ENCODE data around the gene NAA25. TPM values are rescaled to one million over a fixed set of nuclear protein-coding genes. Genes with fewer than 3 reads are reported as not detected.

Gene NAA25
- total and polyA plus RNA-seq, 2 of the 4 experiments (the other 2 are of a cell fraction) = 10.3 to 25.5 TPM

GRCh38 chr12:112146123-112146522 is 37.5 kb upstream of the NAA25 start:
- H4K20me1 ChIP-seq (ENCODE audit: insufficient read depth, low read length) = peaks cover 3% of the 10 kb centered on the region; the same call in 1 of the 2 replicates
- TF ChIP-seq BHLHE40 (IDR thresholded peaks at IDR 0.05; ENCODE audit: low read depth, low read length) (no peak), MAFK (IDR thresholded peaks at IDR 0.05; ENCODE audit: low read depth, low read length) (no peak), MAZ (IDR thresholded peaks at IDR 0.05; ENCODE audit: borderline replicate concordance, low read depth, low read length) (no peak), CEBPB (IDR thresholded peaks at IDR 0.05; ENCODE audit: low read depth, low read length) (no peak), MXI1 (IDR thresholded peaks at IDR 0.05; ENCODE audit: borderline replicate concordance, low read depth, low read length) (no peak), RFX5 (IDR thresholded peaks at IDR 0.05; ENCODE audit: low read depth, low read length) (no peak)
- TF ChIP-seq, protein P1, sequence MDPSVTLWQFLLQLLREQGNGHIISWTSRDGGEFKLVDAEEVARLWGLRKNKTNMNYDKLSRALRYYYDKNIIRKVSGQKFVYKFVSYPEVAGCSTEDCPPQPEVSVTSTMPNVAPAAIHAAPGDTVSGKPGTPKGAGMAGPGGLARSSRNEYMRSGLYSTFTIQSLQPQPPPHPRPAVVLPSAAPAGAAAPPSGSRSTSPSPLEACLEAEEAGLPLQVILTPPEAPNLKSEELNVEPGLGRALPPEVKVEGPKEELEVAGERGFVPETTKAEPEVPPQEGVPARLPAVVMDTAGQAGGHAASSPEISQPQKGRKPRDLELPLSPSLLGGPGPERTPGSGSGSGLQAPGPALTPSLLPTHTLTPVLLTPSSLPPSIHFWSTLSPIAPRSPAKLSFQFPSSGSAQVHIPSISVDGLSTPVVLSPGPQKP (IDR thresholded peaks at IDR 0.05; ENCODE audit: borderline replicate concordance, low read depth, low read length) = no peak
- dilution Hi-C loops (cut with HindIII; ENCODE audit: low sequenced_read_pairs, unreplicated experiment) = no loop called here
- H3K79me1 ChIP-seq (ENCODE audit: low read depth in 1 of 2, low read length in 2 of 2) = peaks cover 19 to 24% of the 10 kb centered on the region in 2 experiments
- BruUV-seq (replicated peaks) = no TSS peak
- H2BK120ac ChIP-seq (ENCODE audit: low read depth, low read length) = no peak overlapping the region
- WGBS, 2 experiments (ENCODE audit: extremely low coverage in 2 of 2, insufficient read length in 1 of 2) = 80% methylated on average over 1 of the region's 1 CpG; no CpG with 5 or more reads in 1 of the 2 experiments
- H4K91ac ChIP-seq (ENCODE audit: insufficient read depth, low read depth, low read length) = no peak overlapping the region
- intact Hi-C loops (cut with micrococcal nuclease) = no loop called here
- H2AK9ac ChIP-seq (replicated peaks; ENCODE audit: low read depth, low read length, poor library complexity) = no peak overlapping the region
- no peak overlapping the region for H3K4me2 ChIP-seq (ENCODE audit: low read depth, low read length)
- H4K5ac ChIP-seq (ENCODE audit: low read depth, low read length) = no peak overlapping the region
- H3K9me3 ChIP-seq (ENCODE audit: control insufficient read depth, insufficient read depth, low read length) = no peaks in the 10 kb centered on the region
- H3K56ac ChIP-seq (ENCODE audit: extremely low read depth, insufficient read depth, low read length) = no peak overlapping the region
- no peak overlapping the region for H3K9ac ChIP-seq (ENCODE audit: low read depth, low read length)
- in situ Hi-C loops (cut with MboI; ENCODE audit: low sequenced_read_pairs) = no loop called here
- H3K36me3 ChIP-seq (ENCODE audit: control insufficient read depth, insufficient read depth, low read length) = peaks cover 63% of the 10 kb centered on the region
- H3K27me3 ChIP-seq (ENCODE audit: control insufficient read depth, insufficient read depth, low read length) = no peaks in the 10 kb centered on the region
- H3K14ac ChIP-seq (replicated peaks; ENCODE audit: low read depth, low read length) = no peak overlapping the region
- peaks cover 2% of the 10 kb centered on the region; the same call in 1 of the 2 replicates for H3K4me1 ChIP-seq (ENCODE audit: control insufficient read depth, insufficient read depth, low read length)
- H3K9me1 ChIP-seq (ENCODE audit: insufficient read depth, low read length) = peaks cover 12% of the 10 kb centered on the region
- H3K4me3 ChIP-seq (ENCODE audit: insufficient read depth, low read depth, low read length) = no peak overlapping the region
- ATAC-seq (ENCODE audit: low read depth) = no peak
- H3K18ac ChIP-seq (ENCODE audit: low read depth, low read length) = no peak overlapping the region
- H3K4ac ChIP-seq (ENCODE audit: low read depth, low read length) = no peak overlapping the region
- CTCF ChIA-PET = no interaction called here
- no peak overlapping the region for H3K27ac ChIP-seq (ENCODE audit: insufficient read depth, low read length)
- POLR2A ChIA-PET (ENCODE audit: unreplicated experiment) = no interaction called here
- DNase-seq = no peak
- H3K23ac ChIP-seq (ENCODE audit: low read depth, low read length) = no peak overlapping the region
- H2BK20ac ChIP-seq (ENCODE audit: low read depth, low read length) = no peak overlapping the region
- no peak overlapping the region for H2BK5ac ChIP-seq (ENCODE audit: low read depth, low read length, poor library complexity, severe bottlenecking)
- H4K8ac ChIP-seq (ENCODE audit: low read depth in 2 of 2, low read length in 2 of 2) = no peak overlapping the region
- no peak overlapping the region for H2BK15ac ChIP-seq (ENCODE audit: low read depth, low read length)
- no peak overlapping the region for H2AK5ac ChIP-seq (ENCODE audit: low read depth, low read length)
- H2AFZ ChIP-seq (replicated peaks; ENCODE audit: low read length, poor library complexity) = no peak overlapping the region

Measured in IMR-90 (cell line).